Activated CD8-positive, alpha-beta memory T cell treated with anti-CD3 and anti-CD28 coated beads, Interleukin-2, amount 50 U/mL, for 24 hours (primary cell): ENCODE measurements around the gene SMYD2.
"Not testable (repeated sequence)": the region's sequence is repeated elsewhere in the genome, so short reads cannot be mapped to it uniquely, and the experiment has no call there.

Source experiments
- DNase-seq: peaks from one replicate; pipeline ENCODE4 v3.0.0-alpha.2; 2020; ENCODE audit errors: extremely low read depth

The SMYD2 gene

DNA sequence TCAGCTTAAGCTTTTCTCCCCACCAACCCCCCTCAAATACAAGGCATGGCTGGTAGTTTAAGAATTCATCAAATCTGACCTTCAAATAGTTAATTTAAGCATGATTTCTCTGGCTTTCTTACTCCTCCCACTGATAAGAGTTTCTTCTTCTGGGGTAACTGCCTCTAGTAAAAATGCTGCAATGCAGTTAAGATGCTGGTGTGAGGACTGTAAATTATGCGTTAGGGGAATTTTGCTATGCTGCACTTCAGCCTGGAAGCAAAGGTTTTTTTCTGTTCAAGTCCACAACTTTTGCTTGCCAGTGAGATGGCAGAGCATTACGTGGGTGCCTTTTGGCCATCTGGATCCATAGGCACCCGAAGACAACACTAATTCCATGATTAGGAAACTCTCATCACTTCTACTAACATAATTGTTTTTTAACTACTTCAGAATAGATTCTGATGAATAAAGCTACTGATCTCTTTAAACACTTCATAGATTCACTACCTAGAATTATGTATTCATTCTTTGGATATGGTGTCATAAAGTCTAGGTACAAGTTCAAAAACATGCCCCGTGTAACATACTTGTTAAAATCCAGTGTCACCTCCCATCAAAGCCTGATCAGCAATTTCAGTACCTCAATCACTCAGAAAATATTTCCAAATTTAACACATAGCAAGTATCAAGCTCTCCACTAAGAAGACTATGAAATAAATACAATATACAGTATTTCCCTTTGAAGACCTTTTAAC is 8.8 kb upstream of the SMYD2 start:
- no peak for DNase-seq

- no peak for DNase-seq
Observed at GRCh38 chr1:214272964-214273533, 7.9 kb upstream of the SMYD2 start.

DNA sequence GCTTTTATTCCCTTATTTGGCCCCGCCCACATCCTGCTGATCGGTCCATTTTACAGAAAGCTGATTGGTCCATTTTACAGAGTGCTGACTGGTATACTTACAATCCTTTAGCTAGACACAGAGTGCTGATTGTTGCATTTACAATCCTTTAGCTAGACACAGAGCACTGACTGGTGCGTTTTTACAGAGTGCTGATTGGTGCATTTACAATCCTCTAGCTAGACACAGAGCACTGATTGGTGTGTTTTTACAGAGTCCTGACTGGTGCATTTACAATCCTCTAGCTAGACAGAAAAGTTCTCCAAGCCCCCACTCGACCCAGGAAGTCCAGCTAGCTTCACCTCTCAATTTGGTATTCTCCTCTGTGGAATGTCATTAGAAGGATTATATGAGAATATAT is 5.3 kb upstream of the SMYD2 start:
- DNase-seq, result not testable (repeated sequence)

- DNase-seq, result no peak
Observed at GRCh38 chr1:214276786-214277185, 4.2 kb upstream of the SMYD2 start.

- DNase-seq, result no peak
Observed at GRCh38 chr1:214277704-214278635, 3.0 kb upstream of the SMYD2 start.

- no peak for DNase-seq
Observed at GRCh38 chr1:214280386-214281020, 456 bp upstream of the SMYD2 start.

DNA sequence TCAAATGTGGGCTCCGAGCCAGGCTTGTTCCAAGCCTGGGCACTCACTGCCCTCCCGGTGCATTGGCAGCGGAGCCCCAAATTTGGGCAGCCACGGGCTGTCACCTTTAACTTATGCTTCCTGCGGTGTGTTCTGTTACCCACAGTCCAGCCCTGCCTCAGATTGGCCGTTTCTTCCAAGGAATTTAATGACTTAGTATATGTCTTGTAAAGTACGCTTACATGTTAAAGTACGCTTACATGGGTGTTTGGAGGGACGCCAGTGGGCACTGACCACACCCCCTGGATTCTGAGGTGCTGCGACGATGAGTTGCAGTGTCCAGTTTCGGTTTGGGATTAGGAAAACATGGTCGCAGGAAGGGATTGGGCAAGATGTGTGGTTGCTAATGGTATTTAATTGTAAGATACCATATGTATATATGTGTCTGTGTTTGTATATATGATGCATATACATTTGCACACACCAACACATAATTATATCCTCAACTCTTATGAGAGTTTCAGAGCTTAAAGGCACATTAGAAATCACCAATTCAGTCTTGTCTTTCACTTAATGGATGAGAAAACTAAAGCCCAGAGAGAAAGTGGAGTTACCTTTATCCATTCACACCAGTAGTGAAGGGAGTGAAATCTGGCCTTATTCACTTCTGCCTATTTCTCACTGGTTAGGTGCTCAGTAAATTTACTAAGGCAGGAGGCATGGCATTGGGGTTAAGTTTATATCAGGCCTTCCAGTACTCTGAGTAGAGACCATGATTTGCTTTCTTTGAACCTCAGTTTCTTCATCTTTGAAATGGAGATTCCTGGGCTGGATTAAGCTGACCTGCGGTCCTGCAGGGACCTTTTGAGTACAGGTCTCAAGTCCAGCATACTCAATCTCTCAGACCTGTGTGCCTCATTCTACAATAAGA is 1.0 kb downstream of the SMYD2 start:
- DNase-seq, result no peak

- DNase-seq, result no peak
Observed at GRCh38 chr1:214282630-214283242, 1.8 kb downstream of the SMYD2 start.

- DNase-seq, result no peak
Observed at GRCh38 chr1:214285610-214286440, 4.9 kb downstream of the SMYD2 start.

- DNase-seq, result no peak
Observed at GRCh38 chr1:214287884-214288283, 6.9 kb downstream of the SMYD2 start.

DNA sequence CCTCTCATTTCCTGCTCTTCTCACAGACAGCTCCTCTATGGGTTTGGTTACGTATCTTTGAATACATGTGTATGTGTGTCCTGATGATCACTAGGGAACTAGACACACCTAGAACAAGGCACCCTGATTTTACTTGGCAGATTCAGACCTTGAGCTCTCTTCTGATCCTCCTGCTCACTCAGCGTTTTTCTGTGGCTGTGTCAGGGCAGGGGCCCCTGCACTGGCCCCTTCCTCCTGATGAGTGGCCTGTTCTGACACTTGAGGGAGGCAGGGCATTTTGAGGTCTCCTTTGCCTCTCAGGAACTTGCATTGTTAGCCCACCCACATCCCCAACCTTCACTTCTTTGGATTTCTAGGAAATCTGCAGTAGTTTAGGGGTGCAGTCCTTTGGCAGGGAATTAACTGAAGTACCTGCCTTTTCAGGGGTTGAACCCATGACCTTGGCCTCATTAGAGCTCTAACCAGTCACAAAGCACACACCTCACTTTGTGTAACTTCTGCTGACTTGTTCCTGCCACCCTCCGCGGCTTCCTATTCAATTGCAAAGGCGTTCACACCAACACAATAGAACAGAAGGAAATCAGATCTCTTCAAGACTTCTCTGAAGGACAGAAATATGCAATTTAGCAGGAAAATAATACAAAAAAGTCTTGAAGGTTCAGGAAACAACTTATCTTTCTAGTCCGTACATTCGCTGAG is 8.8 kb downstream of the SMYD2 start:
- DNase-seq, result no peak

DNA sequence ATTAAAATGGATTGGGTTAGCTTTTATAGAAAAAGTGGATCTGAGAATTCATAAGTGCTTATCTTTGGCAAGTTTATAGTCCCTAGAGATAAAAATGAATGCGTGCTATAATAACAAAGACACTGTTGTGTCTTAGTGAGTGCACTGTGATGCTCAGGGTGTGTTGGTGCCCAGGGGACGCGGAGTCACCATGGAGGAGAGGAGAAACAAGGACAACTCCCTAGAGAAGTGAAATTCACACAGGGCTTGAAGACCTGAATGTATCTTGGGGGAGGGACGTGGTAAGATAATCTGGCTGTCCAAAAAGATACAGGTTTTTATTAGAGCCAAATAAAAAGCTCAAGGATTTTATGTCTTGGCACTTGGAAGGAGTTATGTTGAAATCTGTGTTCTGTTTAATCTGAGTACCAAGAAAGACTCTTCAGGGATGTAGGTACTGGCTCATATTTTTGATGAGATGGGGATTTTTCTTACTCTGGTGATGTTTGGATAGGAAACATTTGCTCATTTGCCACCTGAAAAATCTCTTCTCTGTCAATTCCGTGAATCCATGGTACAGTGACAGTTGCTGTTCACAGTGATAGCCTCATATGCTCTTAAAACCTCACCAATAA is 9.6 kb downstream of the SMYD2 start:
- DNase-seq, result no peak

DNA sequence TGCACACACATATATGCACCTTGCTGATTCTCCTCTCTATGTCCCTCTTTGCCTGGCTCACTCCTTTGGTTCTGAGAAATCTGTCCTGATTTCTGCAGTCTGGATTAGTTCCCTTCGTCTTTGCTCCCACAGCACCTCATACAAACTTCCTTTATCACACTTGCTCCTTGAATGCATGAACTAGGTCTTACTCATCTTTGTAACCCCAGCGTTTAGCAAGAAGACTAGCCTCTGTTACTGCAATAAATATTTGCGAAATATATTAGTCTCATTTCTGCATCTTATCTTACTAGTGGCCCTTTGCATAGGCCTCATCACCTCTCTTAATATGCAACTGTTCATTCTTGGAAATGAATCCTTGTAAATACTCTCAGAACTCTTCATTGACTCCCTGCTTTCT is 11.4 kb downstream of the SMYD2 start:
- DNase-seq, result no peak

GRCh38 chr1:214295934-214296333 is 15.0 kb downstream of the SMYD2 start:
- no peak for DNase-seq

DNA sequence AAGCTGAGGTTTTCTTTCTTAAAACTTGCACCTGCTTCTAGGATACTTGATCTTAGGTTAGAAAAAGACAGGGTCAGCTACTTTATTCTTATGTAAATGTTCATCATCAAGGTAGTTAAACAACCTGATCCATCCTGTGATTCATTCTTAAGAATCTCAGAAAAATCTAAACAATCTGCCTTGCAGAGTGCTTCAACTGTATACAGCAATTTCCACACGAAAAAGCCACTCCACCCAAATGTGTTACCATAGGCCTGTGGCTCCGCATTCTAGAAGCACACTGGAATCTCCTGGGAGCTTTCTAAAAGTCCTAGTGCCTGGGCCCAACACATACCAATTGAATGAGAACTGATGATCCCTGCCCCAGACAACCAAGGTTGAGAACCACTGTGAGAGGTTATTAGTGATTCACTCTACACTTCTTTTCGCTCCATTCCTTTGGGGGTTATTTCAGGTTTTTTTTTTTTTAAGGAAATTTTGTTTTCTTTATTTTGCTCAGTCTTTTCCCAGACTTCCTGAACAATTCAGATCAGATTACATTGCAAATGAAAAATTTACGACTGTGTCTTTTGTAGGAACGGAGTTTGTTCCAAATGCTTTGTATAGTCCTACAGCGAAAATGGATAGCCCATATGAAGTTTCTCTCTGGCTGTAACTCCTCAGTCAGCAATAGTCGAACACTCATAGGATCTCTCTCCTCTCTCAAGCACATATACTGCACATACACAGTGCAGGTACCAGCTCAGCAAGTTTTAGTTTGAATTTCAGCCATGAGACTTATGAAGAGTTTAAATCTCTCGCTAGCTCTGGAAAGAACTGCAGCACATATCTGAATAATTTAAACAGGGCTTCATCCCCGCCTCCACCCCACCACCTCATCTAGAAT is 16.1 kb downstream of the SMYD2 start:
- no peak for DNase-seq

- DNase-seq, result no peak
Observed at GRCh38 chr1:214300149-214300780, 19.3 kb downstream of the SMYD2 start.

GRCh38 chr1:214301526-214301925 is 20.6 kb downstream of the SMYD2 start:
- DNase-seq, result no peak
